ENCODE measurements around the gene P2RY11.

P2RY11 gene

DNA sequence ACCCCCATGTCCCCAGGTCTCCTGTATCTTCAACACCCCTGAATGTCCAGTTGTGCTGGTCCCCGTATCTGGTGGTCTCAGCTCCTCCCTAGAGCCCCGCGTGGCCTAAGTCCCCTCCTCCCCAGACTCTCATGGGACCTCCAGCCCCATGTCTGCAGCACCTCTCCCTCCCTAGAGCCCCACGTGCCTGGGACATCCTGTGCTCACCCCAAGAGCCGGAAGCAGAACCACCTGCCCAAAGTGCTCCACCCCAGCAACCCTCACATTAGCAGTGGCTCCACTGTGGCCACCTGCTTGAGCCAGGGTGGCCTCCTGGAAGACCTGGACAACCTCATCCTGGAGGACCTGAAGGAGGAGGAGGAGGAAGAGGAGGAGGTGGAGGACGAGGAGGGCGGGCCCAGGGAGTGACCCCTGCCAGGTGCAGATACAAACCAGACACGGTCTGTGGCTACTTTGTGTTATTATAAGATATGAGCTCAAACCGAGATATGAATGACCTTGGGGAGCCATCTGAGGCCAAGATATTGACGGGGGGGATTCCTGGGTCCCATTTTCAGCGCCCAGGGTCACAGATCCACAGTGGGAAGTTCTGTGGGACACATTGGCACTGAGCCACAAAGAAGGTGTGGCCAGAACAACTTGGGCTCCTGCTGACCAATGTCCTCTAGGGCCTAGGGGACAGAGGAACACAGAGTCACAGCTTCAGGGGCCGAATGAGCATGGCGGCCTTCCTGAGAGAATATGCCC lies 19.4 kb upstream of the P2RY11 start:
- ChIA-PET POLR2A (interaction anchor here (1.0 kb wide), 1 partner anchor 14 kb away, joined by 3 read pairs; the partner anchor contains the start of gene PPAN), CTCF (no interaction called here)
- TF ChIP-seq, protein P1, sequence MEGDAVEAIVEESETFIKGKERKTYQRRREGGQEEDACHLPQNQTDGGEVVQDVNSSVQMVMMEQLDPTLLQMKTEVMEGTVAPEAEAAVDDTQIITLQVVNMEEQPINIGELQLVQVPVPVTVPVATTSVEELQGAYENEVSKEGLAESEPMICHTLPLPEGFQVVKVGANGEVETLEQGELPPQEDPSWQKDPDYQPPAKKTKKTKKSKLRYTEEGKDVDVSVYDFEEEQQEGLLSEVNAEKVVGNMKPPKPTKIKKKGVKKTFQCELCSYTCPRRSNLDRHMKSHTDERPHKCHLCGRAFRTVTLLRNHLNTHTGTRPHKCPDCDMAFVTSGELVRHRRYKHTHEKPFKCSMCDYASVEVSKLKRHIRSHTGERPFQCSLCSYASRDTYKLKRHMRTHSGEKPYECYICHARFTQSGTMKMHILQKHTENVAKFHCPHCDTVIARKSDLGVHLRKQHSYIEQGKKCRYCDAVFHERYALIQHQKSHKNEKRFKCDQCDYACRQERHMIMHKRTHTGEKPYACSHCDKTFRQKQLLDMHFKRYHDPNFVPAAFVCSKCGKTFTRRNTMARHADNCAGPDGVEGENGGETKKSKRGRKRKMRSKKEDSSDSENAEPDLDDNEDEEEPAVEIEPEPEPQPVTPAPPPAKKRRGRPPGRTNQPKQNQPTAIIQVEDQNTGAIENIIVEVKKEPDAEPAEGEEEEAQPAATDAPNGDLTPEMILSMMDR (IDR thresholded peaks at IDR 0.05; ENCODE audit: insufficient read depth, low read length, missing control alignments) = no peak
- H3K4me3 ChIP-seq (ENCODE audit: low read depth, low read length) = no peak overlapping the region
- no peak for DNase-seq (ENCODE audit: low read depth, low spot score)

DNA sequence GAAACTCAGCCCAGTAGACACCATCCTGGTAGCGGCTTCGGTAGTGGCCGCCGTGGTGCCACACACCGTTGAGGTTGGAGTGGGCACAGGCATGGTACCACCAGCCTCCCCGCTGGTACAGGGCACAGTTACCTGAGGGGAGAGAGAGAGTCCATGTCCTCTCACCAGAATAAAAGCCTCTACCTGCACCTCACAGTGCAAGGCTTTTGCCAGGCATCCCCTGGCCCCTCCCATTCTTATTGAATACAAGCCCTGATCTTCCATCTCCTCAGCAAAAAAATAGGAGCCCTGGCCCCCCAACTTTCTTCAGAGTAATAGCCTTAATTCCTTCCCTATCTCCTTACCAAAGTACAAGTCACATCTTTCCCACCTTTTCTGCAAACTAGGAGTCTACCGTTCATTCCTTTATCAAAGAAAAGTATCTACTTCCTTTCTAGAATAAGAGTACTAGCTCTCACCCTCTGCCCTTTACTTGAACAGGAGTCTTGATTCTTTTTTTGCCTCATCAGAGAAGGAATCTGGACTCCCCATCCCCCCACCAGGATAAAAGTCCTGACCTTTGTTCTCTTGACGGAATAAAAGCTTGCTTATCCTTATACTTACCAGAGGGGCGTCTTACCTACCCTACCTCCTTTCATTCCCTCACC lies 18.7 kb upstream of the P2RY11 start:
- H3K4me3 ChIP-seq (ENCODE audit: low read depth, low read length) = no peak overlapping the region
- DNase-seq (ENCODE audit: low read depth, low spot score) = no peak
- CTCF ChIA-PET = no interaction called here
- POLR2A ChIA-PET = no interaction called here
- TF ChIP-seq, protein P1 (IDR thresholded peaks at IDR 0.05; ENCODE audit: insufficient read depth, low read length, missing control alignments) = no peak

DNA sequence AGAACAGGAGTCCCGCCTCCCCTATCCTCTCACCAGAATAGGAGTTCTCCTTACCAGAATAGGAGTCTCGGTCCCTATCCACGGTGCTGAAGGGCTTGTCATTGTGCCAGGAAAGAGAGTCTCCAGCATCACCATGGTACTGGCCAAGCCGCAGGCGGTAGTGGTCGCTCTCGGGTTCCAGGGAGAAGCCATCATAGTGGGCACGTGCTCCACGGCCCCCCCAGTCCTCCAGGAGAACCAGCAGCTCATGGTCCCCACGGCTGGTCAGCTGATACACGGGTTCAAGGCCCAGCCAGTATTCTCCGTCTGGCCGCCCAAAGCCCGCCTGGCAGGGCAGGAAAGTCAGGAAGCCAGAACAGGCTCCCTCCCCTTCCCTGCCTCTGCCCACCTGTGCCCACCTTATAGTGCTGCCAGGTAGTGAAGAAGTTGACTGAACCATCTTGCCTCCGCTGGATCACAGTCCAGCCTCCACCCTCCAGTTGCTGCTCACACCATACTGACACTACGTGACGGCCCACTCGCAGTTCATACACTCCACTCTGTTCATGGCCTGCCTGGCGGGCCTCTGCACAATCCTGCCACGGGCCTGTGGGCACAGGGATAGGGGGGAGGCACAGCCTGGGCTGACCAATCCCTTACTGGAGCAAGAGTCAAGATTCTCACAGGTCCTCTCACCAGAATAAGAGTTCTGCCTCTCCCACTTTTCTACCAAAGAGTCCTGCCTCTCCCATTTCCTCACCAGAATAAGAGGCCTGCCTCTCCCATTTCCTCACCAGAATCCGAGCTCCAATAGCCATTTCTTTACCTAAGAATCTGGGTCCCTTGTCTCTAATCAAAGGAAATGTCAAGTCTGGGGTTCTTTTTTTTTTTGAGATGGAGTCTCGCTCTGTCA lies 18.0 kb upstream of the P2RY11 start:
- CTCF ChIA-PET = interaction anchor here (6.9 kb wide), 1 partner anchor 162 kb away, joined by 48 read pairs; no protein-coding TSS in a partner anchor
- TF ChIP-seq, protein P1 (IDR thresholded peaks at IDR 0.05; ENCODE audit: insufficient read depth, low read length, missing control alignments) = no peak
- POLR2A ChIA-PET = no interaction called here
- H3K4me3 ChIP-seq (ENCODE audit: low read depth, low read length) = no peak overlapping the region
- DNase-seq (ENCODE audit: low read depth, low spot score) = no peak

DNA sequence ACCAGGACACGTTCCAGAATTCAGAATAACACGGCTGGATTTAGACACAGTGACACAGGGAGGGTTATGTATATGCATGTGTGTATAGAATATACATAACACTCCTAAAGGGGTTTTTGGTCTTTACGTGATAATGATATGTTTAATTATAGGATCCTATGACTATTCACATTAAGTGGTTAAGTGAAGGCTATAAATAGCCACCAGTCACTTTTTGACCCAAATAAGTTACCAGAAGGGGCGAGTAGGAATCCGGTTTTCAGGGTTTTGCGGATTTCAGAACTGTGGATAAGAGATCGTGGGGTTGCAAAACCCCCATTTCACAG lies 15.9 kb upstream of the P2RY11 start:
- ChIA-PET CTCF (interaction anchor here (1.1 to 6.9 kb wide), 5 partner anchors 10 to 284 kb away, joined by 3 to 68 read pairs (median 13); partner anchors contain the start of genes PPAN and TYK2), POLR2A (interaction anchor here (0.6 to 1.8 kb wide), 5 partner anchors 11 to 106 kb away, joined by 3 to 6 read pairs (median 3); partner anchors contain the start of gene PPAN)
- TF ChIP-seq, protein P1 (IDR thresholded peaks at IDR 0.05; ENCODE audit: insufficient read depth, low read length, missing control alignments) = no peak
- DNase-seq (ENCODE audit: low read depth, low spot score) = no peak
- H3K4me3 ChIP-seq (ENCODE audit: low read depth, low read length) = peak overlapping the region; percentile 49

DNA sequence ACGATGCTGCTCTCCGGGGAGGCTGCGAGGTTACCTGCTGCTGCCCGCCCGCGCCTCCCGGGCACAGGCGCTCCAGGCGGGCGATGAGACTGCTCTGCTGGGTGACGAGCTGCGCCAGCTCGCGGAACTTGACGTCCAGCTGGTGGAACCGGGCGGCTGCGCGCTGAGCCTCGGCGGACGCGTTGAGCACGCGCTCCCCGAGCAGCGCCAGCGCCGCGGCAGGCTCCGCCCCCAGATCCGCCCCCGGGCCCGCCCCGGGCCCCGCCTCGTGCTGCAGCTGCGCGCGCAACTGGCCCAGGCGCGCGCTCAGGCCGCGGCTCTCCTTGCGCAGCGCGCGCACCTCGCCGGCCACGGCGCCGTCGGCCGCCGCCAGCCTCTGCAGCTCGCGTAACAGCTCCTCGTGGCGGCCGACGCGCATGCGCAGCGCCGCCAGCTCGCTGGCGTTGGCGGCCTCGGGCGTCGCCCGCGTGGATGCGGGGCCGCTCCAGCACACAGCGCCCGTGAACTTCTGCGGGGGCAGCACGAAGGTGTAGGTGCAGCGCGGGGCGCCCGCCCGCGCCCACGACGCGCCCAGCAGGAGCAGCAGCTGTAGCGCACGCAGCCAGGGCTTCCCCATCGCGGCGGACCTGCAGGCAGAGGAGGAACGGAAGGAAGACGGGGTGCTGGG lies 15.4 kb upstream of the P2RY11 start:
- TF ChIP-seq, protein P1 (IDR thresholded peaks at IDR 0.05; ENCODE audit: insufficient read depth, low read length, missing control alignments) = no peak
- no peak for DNase-seq (ENCODE audit: low read depth, low spot score)
- POLR2A ChIA-PET = interaction anchor here (0.6 to 1.8 kb wide), 6 partner anchors 10 to 176 kb away, joined by 3 to 6 read pairs (median 3); partner anchors contain the start of gene PPAN
- CTCF ChIA-PET = interaction anchor here (0.8 to 6.9 kb wide), 9 partner anchors 9 to 320 kb away, joined by 3 to 68 read pairs (median 3); partner anchors contain the start of genes EIF3G, PPAN and TYK2
- peak overlapping the region; percentile 59 for H3K4me3 ChIP-seq (ENCODE audit: low read depth, low read length)
